K562 (cell line): ENCODE results near the gene TTBK1. TPM values are rescaled to one million over a fixed set of nuclear protein-coding genes. Genes with fewer than 3 reads are reported as not detected.

Source experiments
- EGR1 ChIP-seq: fragments of 450-650 bp; conservative IDR thresholded peaks from 2 replicates; pipeline ENCODE4 v1.6.1; 2017; ENCODE audit warnings: mild to moderate bottlenecking
- EP400 ChIP-seq: fragments of 450-650 bp; IDR thresholded peaks from 2 replicates; pipeline ENCODE4 v1.6.1; 2017; ENCODE audit warnings: antibody characterized with exemption, mild to moderate bottlenecking, moderate library complexity
- ESRRA ChIP-seq: fragments of 450-650 bp; IDR thresholded peaks from 2 replicates; pipeline ENCODE4 v1.6.1; 2014; ENCODE audit warnings: low read depth, mild to moderate bottlenecking, moderate library complexity, borderline replicate concordance
- HDGF ChIP-seq: fragments of 450-650 bp; IDR thresholded peaks from 2 replicates; pipeline ENCODE4 v1.6.1; 2016
- JUND ChIP-seq, 2 experiments: IDR thresholded peaks; 2 replicates in 1 of 2; 3 replicates in 1 of 2; pipeline ENCODE4 v1.6.1; 2011; ENCODE audit warnings: borderline replicate concordance in 2 of 2, low read depth in 2 of 2, low read length in 2 of 2, improper control_type of control experiment in 1 of 2, missing biosample characterization in 1 of 2, missing genetic modification characterization in 1 of 2, missing genetic modification reagents in 1 of 2
- MAFK ChIP-seq: IDR thresholded peaks from 2 replicates; pipeline ENCODE4 v1.6.1; 2011; ENCODE audit warnings: low read length, improper control_type of control experiment
- MAZ ChIP-seq, 2 experiments: fragments of 450-650 bp in 1 of 2; sonication (generic) in 1 of 2; formaldehyde crosslinking; IDR thresholded peaks in 1 of 2; conservative IDR thresholded peaks in 1 of 2; 2 replicates each; pipeline versions ENCODE4 v1.4.0 to v1.5.0; 2020; ENCODE audit warnings: mild to moderate bottlenecking in 1 of 2, missing genetic modification reagents in 1 of 2
- MYNN ChIP-seq, 2 experiments: sonication (generic); formaldehyde crosslinking in 1 of 2; IDR thresholded peaks; 2 replicates each; pipeline versions ENCODE4 v1.5.0 to v1.6.1; 2016 to 2020; ENCODE audit warnings: antibody characterized with exemption in 1 of 2, missing genetic modification reagents in 1 of 2
- RAD21 ChIP-seq, 2 experiments: fragments of 250-450 bp in 1 of 2; fragments of 450-650 bp in 1 of 2; sonication (Bioruptor Pico) in 1 of 2; formaldehyde crosslinking in 1 of 2; IDR thresholded peaks in 1 of 2; conservative IDR thresholded peaks in 1 of 2; 2 replicates each; pipeline versions ENCODE4 v1.4.0 to v1.8.0; 2020 to 2022; ENCODE audit warnings: mild to moderate bottlenecking in 2 of 2, moderate library complexity in 1 of 2
- RCOR1 ChIP-seq, 2 experiments: IDR thresholded peaks; 2 replicates each; pipeline ENCODE4 v1.6.1; 2012; ENCODE audit warnings: low read depth in 2 of 2, low read length in 2 of 2, borderline replicate concordance in 1 of 2, improper control_type of control experiment in 1 of 2
- ZC3H11A ChIP-seq: IDR thresholded peaks from 2 replicates; pipeline ENCODE4 v1.6.1; 2012; ENCODE audit warnings: low read depth, low read length, improper control_type of control experiment
- ZNF436 ChIP-seq: fragments of 250-450, 450-650 bp; sonication (Bioruptor Pico); formaldehyde crosslinking; IDR thresholded peaks from 2 replicates; pipeline ENCODE4 v1.7.0; 2020; ENCODE audit warnings: mild to moderate bottlenecking
- polyA plus RNA-seq, 8 experiments: library from polyadenylated mRNA; depleted of rRNA in 4 of 8; stranded (reverse) in 5 of 8; unstranded in 3 of 8; fragments of >200 nt; fragmentation: Nextera tagmentation in 2 of 8; fragmentation: Illumina TruSeq in 1 of 8; extraction: Ambion mirVana in 2 of 8; extraction: Trizol in 1 of 8; gene quantifications; 2 replicates each; pipeline versions ENCODE4 v1.2.1 to v1.2.3, GENCODE V29; 2011 to 2014; ENCODE audit warnings: inconsistent platforms in 1 of 8, missing spikeins in 1 of 8
- total RNA-seq, 7 experiments: library from RNA; depleted of rRNA in 6 of 7; stranded (reverse); fragments of >200 nt in 6 of 7; fragmentation: Illumina TruSeq in 2 of 7; extraction: Trizol in 2 of 7; gene quantifications; 2 replicates each; pipeline versions ENCODE4 v1.2.1 to v1.2.3, GENCODE V29; 2011 to 2021; ENCODE audit warnings: low replicate concordance in 1 of 7
- TF ChIP-seq, protein P1 (sequence below): fragments of 150-350 bp; IDR thresholded peaks from 2 replicates; pipeline ENCODE4 v1.6.1; 2014; ENCODE audit warnings: low read depth, mild to moderate bottlenecking, low read length, borderline replicate concordance

TTBK1 gene
- total and polyA plus RNA-seq, 9 of the 15 experiments (the other 6 are each of a cell fraction or from before 2014, with no cell fraction given): not detected

GRCh38 chr6:43263314-43264178 is 20.3 kb downstream of the TTBK1 start (continued):
- TF ChIP-seq MAZ (CRISPR knock-in tag; conservative IDR thresholded peaks at IDR 0.05 in 1 of 2, IDR thresholded peaks at IDR 0.05 in 1 of 2): peak in 1 of 2 experiments; percentile 61; a peak in 2 of 4 replicates
- TF ChIP-seq, protein P1, sequence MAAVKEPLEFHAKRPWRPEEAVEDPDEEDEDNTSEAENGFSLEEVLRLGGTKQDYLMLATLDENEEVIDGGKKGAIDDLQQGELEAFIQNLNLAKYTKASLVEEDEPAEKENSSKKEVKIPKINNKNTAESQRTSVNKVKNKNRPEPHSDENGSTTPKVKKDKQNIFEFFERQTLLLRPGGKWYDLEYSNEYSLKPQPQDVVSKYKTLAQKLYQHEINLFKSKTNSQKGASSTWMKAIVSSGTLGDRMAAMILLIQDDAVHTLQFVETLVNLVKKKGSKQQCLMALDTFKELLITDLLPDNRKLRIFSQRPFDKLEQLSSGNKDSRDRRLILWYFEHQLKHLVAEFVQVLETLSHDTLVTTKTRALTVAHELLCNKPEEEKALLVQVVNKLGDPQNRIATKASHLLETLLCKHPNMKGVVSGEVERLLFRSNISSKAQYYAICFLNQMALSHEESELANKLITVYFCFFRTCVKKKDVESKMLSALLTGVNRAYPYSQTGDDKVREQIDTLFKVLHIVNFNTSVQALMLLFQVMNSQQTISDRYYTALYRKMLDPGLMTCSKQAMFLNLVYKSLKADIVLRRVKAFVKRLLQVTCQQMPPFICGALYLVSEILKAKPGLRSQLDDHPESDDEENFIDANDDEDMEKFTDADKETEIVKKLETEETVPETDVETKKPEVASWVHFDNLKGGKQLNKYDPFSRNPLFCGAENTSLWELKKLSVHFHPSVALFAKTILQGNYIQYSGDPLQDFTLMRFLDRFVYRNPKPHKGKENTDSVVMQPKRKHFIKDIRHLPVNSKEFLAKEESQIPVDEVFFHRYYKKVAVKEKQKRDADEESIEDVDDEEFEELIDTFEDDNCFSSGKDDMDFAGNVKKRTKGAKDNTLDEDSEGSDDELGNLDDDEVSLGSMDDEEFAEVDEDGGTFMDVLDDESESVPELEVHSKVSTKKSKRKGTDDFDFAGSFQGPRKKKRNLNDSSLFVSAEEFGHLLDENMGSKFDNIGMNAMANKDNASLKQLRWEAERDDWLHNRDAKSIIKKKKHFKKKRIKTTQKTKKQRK: no peak
- TF ChIP-seq EGR1: no peak
- peak; percentile 10; the same call in 1 of the 2 replicates for TF ChIP-seq MAFK
- peak; percentile 44; the same call in 1 of the 2 replicates for TF ChIP-seq ESRRA
- TF ChIP-seq ZNF436: no peak
- TF ChIP-seq HDGF: peak; percentile 88; the same call in 1 of the 2 replicates
- peak; percentile 94 to 97 for TF ChIP-seq RAD21 (CRISPR knock-in tag; conservative IDR thresholded peaks at IDR 0.05 in 1 of 2, IDR thresholded peaks at IDR 0.05 in 1 of 2)
- 0 out of 2 replicates have a peak, but pooled peaks have one; percentile 41 for TF ChIP-seq ZC3H11A
- peak in 1 of 2 experiments; percentile 47; a peak in 1 of 4 replicates for TF ChIP-seq RCOR1 (IDR thresholded peaks at IDR 0.05; ENCODE audit: borderline replicate concordance in 1 of 2, low read depth in 2 of 2, low read length in 2 of 2)
- TF ChIP-seq MYNN (IDR thresholded peaks at IDR 0.05): peak; percentile 55; the same call in 1 of the 2 replicates
- no peak for TF ChIP-seq MYNN (CRISPR knock-in tag; IDR thresholded peaks at IDR 0.05)
- TF ChIP-seq EP400: no peak
- TF ChIP-seq JUND (IDR thresholded peaks at IDR 0.05; ENCODE audit: borderline replicate concordance, low read depth, low read length): no peak; the same call in 1 of the 2 replicates
- peak; percentile 66; the same call in 2 of the 3 replicates for TF ChIP-seq JUND (tag; IDR thresholded peaks at IDR 0.05; ENCODE audit: borderline replicate concordance, low read depth, low read length)
